HG03521 (cell line): ENCODE results near the gene TMEM134.

Experiments
- ATAC-seq: cut with Tn5 transposase; IDR thresholded peaks from one replicate; pipeline ENCODE4 v1.9.1; 2021; ENCODE audit warnings: mild to moderate bottlenecking, moderate library complexity; ENCODE audit not compliant: unreplicated experiment

TMEM134 gene

DNA sequence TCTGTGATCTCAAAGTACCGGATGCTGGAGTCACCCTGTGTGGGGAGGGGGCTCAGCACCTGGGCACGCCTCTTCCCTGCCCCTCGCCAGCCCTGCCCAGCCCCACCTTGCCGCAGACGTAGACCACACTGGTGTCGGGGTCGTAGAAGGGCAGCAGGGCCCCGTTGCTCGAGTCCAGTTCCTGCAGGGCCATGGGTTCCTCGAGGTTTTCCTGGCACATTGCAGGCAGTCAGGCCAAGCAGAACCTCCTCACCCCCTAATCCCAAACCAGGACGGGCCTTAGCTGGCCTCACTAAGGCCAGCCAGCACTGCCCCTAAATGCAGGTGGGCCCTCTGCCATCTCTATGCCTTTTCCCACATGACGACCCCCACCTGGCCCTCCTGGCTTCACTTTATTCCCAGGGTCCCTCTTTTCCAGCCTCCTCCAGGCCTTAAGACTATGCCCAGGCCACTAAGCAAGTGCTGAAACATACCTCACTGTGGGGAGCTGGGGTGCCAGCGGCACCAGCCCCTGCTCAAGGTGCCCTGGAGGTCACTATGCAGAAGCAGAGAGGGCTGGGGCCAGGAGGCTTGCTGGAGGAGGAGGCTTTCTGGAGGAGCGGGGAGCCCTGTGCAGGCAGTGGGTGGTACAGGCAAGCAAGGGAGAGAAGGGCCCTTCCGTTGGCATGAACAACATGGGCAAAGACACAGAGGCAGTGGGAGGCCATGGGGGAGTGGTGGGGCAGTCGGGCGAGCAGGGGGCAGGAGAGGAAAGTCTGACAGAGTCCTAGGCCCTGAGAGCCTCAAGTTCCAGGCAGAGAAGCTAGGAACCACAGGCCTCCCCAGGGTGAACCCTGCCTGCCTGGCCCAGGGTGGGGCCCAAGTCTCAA, 28.6 kb downstream of the TMEM134 start:
- no peak for ATAC-seq

DNA sequence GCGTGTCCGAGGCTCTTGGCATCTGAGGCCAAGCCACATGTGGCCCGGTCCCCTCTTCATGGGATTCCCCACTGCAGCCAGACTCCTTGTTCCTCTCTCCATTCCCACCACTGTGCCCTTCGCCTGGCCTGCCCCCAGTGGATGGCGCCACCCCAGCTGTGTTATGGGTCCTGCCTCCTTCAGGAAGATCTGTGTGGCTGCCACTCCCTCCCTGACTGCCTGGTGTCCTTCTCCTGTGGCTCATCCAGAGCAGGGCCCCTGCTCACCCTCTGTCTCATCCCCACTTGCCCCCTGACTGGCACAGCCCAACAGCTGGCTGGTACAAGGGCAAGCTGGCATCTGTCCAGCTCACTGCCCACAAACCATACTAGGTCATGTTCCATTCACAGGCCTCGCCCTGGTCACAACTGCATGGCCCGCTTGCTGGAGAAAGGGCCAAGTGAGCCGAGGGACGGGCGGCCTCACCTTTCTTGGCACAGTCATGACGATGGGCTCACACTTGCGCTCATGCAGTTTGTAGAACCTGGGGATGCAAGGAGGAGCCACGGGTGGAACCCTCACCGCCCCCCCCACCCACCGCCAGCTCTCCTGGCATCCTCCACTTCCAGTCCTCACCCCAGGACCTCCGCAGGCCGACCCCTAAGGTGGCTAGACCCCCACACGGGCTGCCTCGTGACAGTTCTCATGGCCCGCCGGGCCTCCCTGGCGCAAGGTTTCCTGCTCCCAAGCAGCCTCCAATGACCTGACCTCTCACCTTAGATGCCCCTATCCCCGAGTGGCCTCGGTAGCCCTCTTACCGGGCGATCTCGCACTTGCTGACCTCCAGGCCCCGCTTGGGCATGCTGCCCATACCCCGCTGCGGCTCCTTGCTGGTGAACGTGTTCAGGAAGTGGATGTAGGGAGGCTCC, 29.5 kb downstream of the TMEM134 start:
- no peak for ATAC-seq

DNA sequence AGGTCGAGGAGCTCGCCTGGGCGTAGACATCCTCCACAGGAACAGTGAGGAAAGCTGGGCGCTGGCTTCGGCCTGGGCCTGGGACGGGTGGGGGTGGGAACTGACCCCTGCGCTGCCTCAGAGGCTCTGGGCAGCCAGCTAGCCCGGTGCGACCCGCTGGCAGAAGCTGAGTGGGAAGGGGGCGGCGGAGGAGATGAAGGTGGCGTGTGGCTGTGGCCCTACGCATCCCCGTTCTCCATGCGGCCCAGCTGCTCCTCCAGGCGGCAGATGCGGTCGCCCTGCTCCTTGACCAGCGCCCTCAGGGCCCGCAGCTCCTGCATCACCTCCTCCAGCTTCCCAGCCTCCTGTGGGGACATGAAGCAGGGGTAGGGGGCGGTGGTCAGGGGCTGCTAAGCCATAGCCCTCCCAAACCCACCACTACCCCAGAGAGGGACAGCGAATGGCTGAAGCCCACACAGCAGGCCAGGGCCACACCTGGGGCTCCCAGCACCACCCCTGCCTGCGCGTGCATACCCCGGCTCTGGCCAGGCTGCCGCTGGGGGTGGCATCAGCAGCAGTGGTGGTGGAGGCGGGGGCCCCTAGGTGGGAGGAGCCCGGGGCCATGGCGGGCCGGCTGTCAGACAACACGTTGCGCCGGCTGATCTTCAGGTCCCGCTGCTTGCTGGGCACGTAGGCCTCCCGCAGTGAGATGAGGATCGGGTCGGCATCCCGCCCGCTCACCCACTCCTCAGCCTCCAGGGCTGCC, 30.7 kb downstream of the TMEM134 start:
- ATAC-seq: no peak

DNA sequence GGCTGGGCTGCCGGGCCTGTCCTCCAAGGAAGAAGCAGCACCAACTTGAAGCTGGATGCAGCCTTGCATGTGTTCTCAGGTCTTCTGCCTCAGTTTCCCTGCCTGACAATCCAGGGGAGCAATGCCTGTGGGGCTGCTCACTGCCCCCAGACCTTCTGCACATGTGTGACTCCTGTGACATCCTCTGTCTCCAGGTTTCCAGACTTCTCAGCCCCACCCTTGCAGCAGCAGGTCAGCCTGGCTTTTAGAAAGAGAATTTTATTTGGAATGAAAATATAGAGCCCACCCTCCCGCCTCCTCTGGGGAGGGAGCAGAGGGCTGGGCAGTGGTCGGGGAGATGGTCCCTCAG, 31.3 kb downstream of the TMEM134 start:
- no peak for ATAC-seq

DNA sequence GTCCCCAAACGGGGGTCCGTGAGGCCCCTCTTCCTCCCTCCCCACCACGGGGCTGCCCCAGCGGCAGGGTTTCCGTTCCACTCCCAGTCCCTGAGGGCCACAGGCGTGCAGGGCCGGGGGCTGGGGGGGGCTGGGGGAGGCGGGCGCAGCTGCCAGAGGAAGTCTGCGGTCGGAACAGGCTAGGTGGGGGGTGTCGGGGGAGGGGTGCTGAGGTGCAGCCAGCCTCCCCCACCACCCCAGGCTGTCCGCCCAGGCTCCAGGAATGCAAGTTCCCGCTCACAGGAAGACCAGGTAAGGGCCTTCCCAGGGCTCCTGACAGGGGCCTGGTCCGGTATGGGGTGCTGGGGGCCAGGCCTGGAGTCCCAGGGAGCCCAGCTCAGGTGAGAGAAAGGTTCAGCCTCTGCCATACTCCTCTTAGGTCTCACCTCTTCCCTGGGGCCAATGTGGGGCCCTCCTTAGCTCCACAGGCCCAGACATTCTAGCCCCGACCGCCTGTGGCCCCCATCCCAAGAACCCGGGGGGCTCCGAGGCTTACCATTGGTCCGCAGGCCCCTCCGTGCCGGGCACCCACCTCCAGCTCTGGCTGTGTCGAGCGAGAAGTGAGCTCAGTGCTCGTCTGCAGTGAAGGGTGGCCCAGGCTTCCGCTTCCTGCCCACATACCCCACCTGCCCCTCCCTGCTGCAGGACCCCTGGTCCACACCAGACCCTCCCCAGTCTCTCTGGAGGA, 31.8 kb downstream of the TMEM134 start, which contains the start of gene PTPRCAP:
TSS of gene PTPRCAP (minus strand) at position 601 of the 727 bp plus-strand sequence. CDS start at position 538, 63 bp downstream.
- ATAC-seq: no peak

DNA sequence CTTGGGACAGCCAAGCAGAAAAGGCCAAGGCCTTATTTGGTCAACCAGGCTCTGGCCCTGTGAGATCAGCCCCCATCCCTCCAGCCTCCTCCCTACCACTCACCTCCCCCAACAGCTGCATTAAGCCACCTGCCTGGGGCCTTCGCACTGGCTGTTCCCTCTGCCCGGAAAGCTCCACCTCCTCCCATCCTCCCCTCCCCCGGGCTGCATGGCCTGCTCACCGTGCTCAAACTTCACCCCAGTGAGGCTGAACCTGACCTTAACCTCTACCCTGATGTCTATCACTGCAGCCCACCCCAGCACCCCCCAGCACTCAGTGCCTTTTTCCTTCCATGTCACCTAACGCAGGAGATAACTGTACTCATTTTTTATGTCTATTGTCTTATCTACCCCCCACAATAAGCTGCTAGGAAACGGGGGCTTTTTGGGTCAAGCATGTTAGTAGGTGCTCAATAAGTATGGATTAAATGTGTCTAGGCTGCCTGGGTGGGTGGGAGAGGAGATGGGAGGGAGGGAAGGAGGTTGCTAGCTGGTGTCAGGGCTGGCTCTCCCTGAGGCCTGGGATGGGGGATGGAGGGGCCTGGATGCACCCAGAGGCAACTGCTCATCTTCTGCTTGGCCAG, 32.5 kb downstream of the TMEM134 start:
- no peak for ATAC-seq

DNA sequence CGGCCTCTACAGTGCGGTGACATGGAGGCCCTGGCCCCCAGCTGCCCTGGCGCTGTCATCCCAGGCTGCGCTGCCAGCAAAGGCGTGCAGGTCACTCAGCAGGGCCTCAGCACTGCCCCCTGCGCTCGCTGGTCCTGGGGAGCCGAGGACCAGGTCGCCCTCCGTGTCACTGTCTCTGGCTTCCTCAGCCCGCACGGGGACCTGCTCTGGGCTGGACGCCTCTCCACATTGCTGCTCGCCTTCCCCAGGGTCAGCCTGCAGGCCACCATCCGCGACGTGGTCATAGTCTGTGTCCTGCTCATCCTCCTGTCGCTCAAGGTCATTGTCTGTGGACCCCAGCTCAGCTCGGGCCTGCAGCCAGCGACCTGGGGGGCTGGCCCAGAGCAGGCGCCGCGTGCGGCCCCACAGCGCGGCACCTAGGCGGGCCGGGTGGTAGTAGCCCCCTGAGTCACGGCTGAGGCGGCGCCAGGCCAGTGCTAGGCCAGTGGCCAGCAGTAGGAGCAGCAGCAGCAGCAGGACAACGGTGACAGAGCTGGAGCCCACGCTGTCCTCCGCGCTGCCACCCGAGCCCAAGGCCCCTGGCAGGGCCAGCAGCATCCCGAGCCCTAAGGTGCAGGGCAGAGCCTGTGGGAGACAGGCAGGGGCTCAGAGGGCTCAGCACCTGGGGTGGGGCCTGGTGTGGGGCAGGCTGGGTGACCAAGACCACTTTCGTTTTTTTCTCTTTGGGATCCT, 33.2 kb downstream of the TMEM134 start:
- no peak for ATAC-seq

DNA sequence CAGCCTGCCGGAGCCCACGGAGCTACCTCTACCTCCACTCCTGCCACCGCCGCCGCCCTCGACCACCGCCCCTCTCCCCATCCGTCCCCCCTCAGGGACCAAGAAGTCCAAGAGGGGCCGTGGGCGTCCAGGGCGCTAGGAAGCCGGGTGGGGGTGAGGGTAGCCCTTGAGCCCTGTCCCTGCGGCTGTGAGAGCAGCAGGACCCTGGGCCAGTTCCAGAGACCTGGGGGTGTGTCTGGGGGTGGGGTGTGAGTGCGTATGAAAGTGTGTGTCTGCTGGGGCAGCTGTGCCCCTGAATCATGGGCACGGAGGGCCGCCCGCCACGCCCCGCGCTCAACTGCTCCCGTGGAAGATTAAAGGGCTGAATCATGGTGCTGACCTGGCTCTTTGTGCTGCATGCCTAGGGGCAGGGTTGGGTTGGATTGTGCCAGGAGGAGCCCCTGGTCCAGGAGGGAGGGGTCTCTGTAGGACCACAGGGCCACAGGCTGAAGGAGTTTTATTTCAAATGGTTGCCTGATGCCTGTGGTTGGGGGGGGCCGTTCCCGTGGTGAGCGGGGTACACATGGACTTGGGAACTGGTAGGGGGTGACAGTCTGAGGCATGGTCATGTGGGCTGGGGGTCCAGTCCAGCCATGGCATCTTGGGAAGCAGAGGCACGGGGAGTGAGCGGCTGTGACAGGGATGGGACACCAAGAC, 33.9 kb downstream of the TMEM134 start:
- ATAC-seq: no peak

DNA sequence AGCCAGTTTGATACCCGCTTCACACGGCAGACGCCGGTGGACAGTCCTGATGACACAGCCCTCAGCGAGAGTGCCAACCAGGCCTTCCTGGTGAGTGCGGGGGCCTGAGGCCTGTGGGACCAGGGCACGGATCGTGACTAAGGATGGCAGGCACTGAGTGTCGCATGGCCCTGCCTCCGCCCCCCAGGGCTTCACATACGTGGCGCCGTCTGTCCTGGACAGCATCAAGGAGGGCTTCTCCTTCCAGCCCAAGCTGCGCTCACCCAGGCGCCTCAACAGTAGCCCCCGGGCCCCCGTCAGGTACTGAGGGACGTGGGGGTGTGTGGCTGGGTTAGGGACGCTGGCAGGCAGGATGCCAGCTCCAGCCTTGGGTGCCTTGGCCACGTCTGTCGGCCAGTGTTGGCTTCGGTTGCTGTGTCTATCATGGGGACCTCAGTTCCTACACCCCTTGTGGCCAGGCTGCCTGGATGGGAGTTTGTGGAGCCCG, 34.6 kb downstream of the TMEM134 start:
- no peak for ATAC-seq

DNA sequence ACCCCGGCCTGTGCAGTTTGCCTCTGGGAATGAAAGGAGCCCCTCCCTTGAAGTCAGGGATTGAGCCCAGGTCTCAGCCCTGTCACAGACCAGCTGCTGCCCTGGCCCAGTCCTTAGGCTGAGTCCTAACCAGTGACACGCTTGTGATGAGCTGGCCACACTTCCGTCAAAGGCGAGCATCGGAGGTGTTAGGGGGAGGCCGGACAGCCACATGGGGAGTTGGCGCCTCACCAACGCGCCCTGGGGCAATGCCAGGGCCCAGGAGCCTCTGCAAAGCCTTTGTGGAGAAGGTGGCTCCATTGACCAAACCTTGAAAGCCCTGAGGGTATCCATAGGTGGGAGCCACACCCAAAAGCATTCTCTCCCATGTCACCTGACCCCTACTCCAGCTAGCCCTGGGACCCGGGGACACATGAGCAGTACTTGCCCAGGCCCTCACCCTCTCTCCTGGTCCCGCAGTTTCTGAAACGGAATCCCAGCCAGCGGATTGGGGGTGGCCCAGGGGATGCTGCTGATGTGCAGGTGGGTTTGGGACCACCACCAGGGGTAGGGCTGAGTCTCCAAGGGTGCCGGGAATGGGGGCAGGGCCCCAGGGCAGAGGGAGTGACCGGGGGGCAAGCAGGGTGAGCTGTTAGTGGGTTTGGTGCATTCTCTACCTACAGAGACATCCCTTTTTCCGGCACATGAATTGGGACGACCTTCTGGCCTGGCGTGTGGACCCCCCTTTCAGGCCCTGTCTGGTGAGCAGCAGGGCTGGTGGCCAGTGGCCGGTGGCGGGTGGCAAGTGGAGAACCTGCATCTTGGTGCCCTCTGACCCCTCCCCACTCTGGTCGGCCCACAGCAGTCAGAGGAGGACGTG, 35.3 kb downstream of the TMEM134 start:
- no peak for ATAC-seq

DNA sequence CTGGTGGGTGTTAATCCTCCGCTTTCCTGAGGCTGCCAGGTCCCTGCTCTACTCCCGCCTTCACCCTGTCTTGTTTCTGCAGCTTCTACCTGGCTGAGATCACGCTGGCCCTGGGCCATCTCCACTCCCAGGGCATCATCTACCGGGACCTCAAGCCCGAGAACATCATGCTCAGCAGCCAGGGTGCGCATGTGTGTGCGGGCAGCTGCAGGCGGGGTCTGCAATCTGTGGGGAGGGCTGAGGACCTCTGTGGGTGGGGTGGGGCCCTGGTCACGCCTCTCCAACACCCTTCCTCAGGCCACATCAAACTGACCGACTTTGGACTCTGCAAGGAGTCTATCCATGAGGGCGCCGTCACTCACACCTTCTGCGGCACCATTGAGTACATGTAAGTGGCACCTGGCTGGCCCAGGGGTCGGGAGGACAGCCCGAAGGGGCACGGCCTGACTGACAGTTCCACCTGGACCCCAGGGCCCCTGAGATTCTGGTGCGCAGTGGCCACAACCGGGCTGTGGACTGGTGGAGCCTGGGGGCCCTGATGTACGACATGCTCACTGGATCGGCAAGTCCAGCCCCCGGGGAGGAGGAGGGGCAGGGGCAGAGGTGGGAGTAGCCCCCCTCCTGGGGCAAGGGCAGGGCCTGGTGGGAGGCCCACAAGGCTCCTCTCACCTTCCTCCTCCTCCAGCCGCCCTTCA, 36.2 kb downstream of the TMEM134 start:
- ATAC-seq: no peak

DNA sequence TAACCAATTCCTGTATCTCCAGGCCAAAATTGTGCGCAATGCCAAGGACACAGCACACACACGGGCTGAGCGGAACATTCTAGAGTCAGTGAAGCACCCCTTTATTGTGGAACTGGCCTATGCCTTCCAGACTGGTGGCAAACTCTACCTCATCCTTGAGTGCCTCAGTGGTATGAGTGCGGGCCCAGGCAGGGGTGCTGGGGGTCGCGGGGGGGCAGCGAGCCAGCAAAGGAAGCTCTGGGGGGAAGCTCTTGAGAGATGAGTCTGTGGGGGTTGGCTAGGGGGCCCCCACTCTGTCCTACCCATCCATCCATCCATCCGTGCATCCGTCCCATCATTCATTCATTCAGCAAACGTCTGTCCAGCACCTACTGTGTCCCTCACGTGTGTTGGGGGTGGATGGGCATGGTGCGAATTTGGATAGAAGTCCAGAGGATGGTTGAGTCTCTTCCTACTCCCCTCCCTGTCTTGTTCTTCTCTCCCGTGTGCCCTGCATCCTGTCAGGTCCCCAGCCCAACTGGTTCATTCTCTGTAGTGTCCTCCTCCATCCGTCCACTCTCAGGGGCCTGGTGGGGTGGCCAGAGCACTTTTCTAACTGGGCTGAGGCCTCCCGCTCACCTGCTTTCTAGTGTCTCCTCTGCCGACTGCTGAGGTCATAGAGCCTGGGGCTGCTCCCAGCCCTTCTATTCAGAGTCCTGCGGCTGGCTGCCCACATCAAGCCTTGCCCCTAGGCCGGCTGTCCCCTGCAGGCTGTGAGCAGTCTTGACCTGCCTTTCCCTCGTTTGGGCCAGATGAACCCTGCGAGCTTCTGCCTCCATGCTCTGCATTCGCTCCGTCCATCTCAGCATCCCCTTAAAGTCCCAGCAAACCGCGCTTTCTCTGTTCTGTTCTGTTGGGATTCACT, 37.5 kb downstream of the TMEM134 start:
- ATAC-seq: no peak

DNA sequence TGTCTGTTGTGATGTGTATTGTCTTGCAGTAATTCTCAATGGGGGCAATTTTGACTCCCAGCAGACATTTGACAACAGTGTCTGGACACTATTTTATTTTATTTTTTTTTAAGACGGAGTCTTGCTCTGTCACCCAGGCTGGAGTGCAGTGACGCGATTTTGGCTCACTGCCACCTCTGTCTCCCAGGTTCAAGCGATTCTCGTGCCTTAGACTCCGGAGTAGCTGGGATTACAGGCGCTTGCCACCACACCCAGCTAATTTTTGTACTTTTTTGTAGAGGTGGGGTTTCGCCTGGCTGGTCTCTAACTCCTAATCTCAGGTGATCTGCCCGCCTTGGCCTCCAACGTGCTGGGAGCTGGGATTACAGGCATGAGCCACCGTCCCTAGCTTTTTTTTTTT, 39.3 kb downstream of the TMEM134 start:
- ATAC-seq: no peak

DNA sequence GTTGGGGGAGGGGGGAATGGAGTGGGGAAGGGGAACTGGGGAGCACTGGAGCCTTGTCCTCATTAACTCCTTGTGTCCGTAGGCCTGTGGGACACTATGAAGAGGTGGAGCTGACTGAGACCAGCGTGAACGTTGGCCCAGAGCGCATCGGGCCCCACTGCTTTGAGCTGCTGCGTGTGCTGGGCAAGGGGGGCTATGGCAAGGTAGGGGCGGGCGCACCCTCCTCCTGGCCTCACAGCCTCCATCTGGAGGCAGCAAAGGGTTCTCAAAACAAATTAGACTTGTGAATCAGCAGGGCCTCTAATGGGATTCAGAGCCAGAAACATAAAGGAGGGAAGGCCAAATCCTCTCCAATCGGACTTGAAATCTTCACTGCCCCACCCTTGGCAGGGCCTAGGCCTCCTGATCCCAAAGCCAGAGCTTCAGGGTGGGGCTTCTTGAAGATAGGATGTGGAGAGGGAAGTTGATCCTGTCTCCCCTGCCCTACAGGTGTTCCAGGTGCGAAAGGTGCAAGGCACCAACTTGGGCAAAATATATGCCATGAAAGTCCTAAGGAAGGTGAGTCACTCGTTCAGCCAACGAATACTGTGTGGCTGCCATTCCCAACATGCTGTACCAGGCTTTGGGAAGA, 39.9 kb downstream of the TMEM134 start:
- no peak for ATAC-seq
